ENCODE data around the gene HEBP1. TPM values are rescaled to one million over a fixed set of nuclear protein-coding genes. Genes with fewer than 3 reads are reported as not detected.

The HEBP1 gene
- total and polyA plus RNA-seq, 8 donors, result 58.9 to 81.1 (median 66.7) TPM

- intact Hi-C loops (cut with DNase I), result no loop called here
- Histone ChIP-seq H3K4me1 (no peaks in the 10 kb centered on the region), H3K9me3 (no peaks in the 10 kb centered on the region), H3K27me3 (no peaks in the 10 kb centered on the region), H3K4me3 (no peak overlapping the region), H3K27ac (no peak overlapping the region), H3K36me3 (no peaks in the 10 kb centered on the region)
- ATAC-seq (no peak), DNase-seq (no peak)
- TF ChIP-seq CTCF (IDR thresholded peaks at IDR 0.05), result no peak
Measured at GRCh38 chr12:13030541-13031291, 30.7 kb upstream of the HEBP1 start.

- intact Hi-C loops (cut with DNase I), result no loop called here
- TF ChIP-seq CTCF (IDR thresholded peaks at IDR 0.05), result no peak
- Histone ChIP-seq H3K4me1 (no peaks in the 10 kb centered on the region), H3K36me3 (no peaks in the 10 kb centered on the region), H3K4me3 (no peak overlapping the region), H3K27ac (no peak overlapping the region), H3K9me3 (no peaks in the 10 kb centered on the region), H3K27me3 (no peaks in the 10 kb centered on the region)
- ATAC-seq (no peak), DNase-seq (no peak)
Measured at GRCh38 chr12:13028825-13029570, 28.9 kb upstream of the HEBP1 start.

- no peak for TF ChIP-seq CTCF (IDR thresholded peaks at IDR 0.05)
Measured at GRCh38 chr12:13027508-13027907, 27.4 kb upstream of the HEBP1 start.

GRCh38 chr12:13027032-13027431 lies 27.0 kb upstream of the HEBP1 start:
- no peak for DNase-seq
- Histone ChIP-seq H3K27ac (no peak overlapping the region), H3K27me3 (no peaks in the 10 kb centered on the region), H3K4me1 (no peaks in the 10 kb centered on the region), H3K9me3 (no peaks in the 10 kb centered on the region), H3K36me3 (no peaks in the 10 kb centered on the region), H3K4me3 (no peak overlapping the region)
- no peak for ATAC-seq
- intact Hi-C loops (cut with DNase I), result no loop called here
- no peak for TF ChIP-seq CTCF (IDR thresholded peaks at IDR 0.05)

More at GRCh38 chr12:13027508-13027907, 27.4 kb upstream of the HEBP1 start:
- H3K4me3 ChIP-seq, result no peak overlapping the region
- no peak for ATAC-seq
- no peaks in the 10 kb centered on the region for H3K27me3 ChIP-seq
- H3K36me3 ChIP-seq, result no peaks in the 10 kb centered on the region
- intact Hi-C loops (cut with DNase I), result no loop called here
- no peak for DNase-seq
- H3K4me1 ChIP-seq, result no peaks in the 10 kb centered on the region
- no peaks in the 10 kb centered on the region for H3K9me3 ChIP-seq
- H3K27ac ChIP-seq, result no peak overlapping the region

- intact Hi-C loops (cut with DNase I), result no loop called here
- no peaks in the 10 kb centered on the region for H3K4me1 ChIP-seq
- no peak for DNase-seq
- no peaks in the 10 kb centered on the region for H3K27me3 ChIP-seq
- H3K27ac ChIP-seq, result no peak overlapping the region
- no peaks in the 10 kb centered on the region for H3K9me3 ChIP-seq
- no peak for TF ChIP-seq CTCF (IDR thresholded peaks at IDR 0.05)
- no peak for ATAC-seq
- no peaks in the 10 kb centered on the region for H3K36me3 ChIP-seq
- no peak overlapping the region for H3K4me3 ChIP-seq
Measured at GRCh38 chr12:13026286-13026685, 26.2 kb upstream of the HEBP1 start.

All from left lung (tissue), 10 donors.